ENCODE measurements around the gene PGBD1. TPM values are rescaled to one million over a fixed set of nuclear protein-coding genes. Genes with fewer than 3 reads are reported as not detected.

Gene PGBD1
- total RNA-seq, 3 donors from 2014 or later (not counting 1 experiment from before 2014, with no cell fraction given): 1.1 to 1.5 (median 1.1) TPM

- Histone ChIP-seq H3K36me3 (ENCODE audit: control insufficient read depth, insufficient read depth, low read length) (no peaks in the 10 kb centered on the region), H3K4me1 (ENCODE audit: control insufficient read depth, insufficient read depth, low read length) (peaks cover 6% of the 10 kb centered on the region), H3K4me3 (ENCODE audit: low read length) (no peak overlapping the region), H3K27me3 (ENCODE audit: control insufficient read depth, insufficient read depth, low read length) (no peaks in the 10 kb centered on the region), H3K27ac (ENCODE audit: low read length) (no peak overlapping the region), H3K9me3 (ENCODE audit: control insufficient read depth, insufficient read depth, low read length) (no peaks in the 10 kb centered on the region)
- peaks cover 13% of the 10 kb centered on the region for H3K36me3 Mint-ChIP-seq
- H3K4me3 Mint-ChIP-seq: peak overlapping the region; percentile 55
- H3K9me3 Mint-ChIP-seq: peaks cover 0 to 3% of the 10 kb centered on the region in 2 donors
- WGBS (ENCODE audit: insufficient coverage): 96% methylated on average over 2 of the region's 4 CpGs
- no peaks in the 10 kb centered on the region for H3K4me1 Mint-ChIP-seq
- ATAC-seq: no peak
- TF ChIP-seq CTCF (IDR thresholded peaks at IDR 0.05): no peak
- intact Hi-C loops (cut with micrococcal nuclease): loop anchor here (5.0 kb wide), 2 partner anchors 48 to 143 kb away; partner anchors contain the start of gene ZSCAN16
- no peak overlapping the region for H3K27ac Mint-ChIP-seq
- peaks cover 12 to 48% of the 10 kb centered on the region in 2 donors for H3K27me3 Mint-ChIP-seq (ENCODE audit: low read depth in 2 of 2)
- DNase-seq: no peak
Measured at GRCh38 chr6:28264834-28265401, 16.5 kb upstream of the PGBD1 start.

GRCh38 chr6:28266563-28266961, 14.8 kb upstream of the PGBD1 start:
- H3K9me3 Mint-ChIP-seq: no peaks in the 10 kb centered on the region
- no peak for TF ChIP-seq CTCF (IDR thresholded peaks at IDR 0.05)
- peaks cover 7 to 34% of the 10 kb centered on the region in 2 donors for H3K27me3 Mint-ChIP-seq (ENCODE audit: low read depth in 2 of 2)
- H3K27ac Mint-ChIP-seq: no peak overlapping the region
- intact Hi-C loops (cut with micrococcal nuclease): loop anchor here (2.0 to 5.0 kb wide), 3 partner anchors 49 to 144 kb away; partner anchors contain the start of gene ZSCAN16
- H3K36me3 Mint-ChIP-seq: peaks cover under 1% of the 10 kb centered on the region
- H3K4me1 Mint-ChIP-seq: no peaks in the 10 kb centered on the region
- peak overlapping the region; percentile 100 for H3K4me3 ChIP-seq (ENCODE audit: low read length)
- peaks cover 6% of the 10 kb centered on the region for H3K4me1 ChIP-seq (ENCODE audit: control insufficient read depth, insufficient read depth, low read length)
- 7% methylated on average over 2 of the region's 5 CpGs for WGBS (ENCODE audit: insufficient coverage)
- H3K27ac ChIP-seq (ENCODE audit: low read length): peak overlapping the region; percentile 90
- no peak overlapping the region for H3K4me3 Mint-ChIP-seq
- ATAC-seq (no peak), DNase-seq (no peak)
- no peaks in the 10 kb centered on the region for H3K27me3 ChIP-seq (ENCODE audit: control insufficient read depth, insufficient read depth, low read length)
- H3K9me3 ChIP-seq (ENCODE audit: control insufficient read depth, insufficient read depth, low read length): no peaks in the 10 kb centered on the region
- no peaks in the 10 kb centered on the region for H3K36me3 ChIP-seq (ENCODE audit: control insufficient read depth, insufficient read depth, low read length)

GRCh38 chr6:28266962-28267694, 14.2 kb upstream of the PGBD1 start, which contains the start of gene ZSCAN26:
TSS of gene ZSCAN26 (plus strand) at chr6:28267143. CDS start at chr6:28271920, 4,777 bp downstream.
- WGBS (ENCODE audit: insufficient coverage): under 1% methylated on average over 32 of the region's 32 CpGs
- Histone ChIP-seq H3K4me1 (ENCODE audit: control insufficient read depth, insufficient read depth, low read length) (peaks cover 6% of the 10 kb centered on the region), H3K27ac (ENCODE audit: low read length) (peak within 1 kb of the TSS; percentile 90), H3K27me3 (ENCODE audit: control insufficient read depth, insufficient read depth, low read length) (no peaks in the 10 kb centered on the region), H3K36me3 (ENCODE audit: control insufficient read depth, insufficient read depth, low read length) (peaks cover 2% of the 10 kb centered on the region), H3K9me3 (ENCODE audit: control insufficient read depth, insufficient read depth, low read length) (no peaks in the 10 kb centered on the region), H3K4me3 (ENCODE audit: low read length) (peak within 1 kb of the TSS; percentile 100)
- Mint-ChIP-seq H3K4me3 (no peak within 1 kb of the TSS), H3K27me3 (ENCODE audit: low read depth in 2 of 2) (peaks cover 5 to 28% of the 10 kb centered on the region in 2 donors), H3K4me1 (no peaks in the 10 kb centered on the region), H3K36me3 (no peaks in the 10 kb centered on the region), H3K9me3 (no peaks in the 10 kb centered on the region), H3K27ac (no peak within 1 kb of the TSS)
- ATAC-seq (peak; percentile 96 to 97 (median 96)), DNase-seq (peak; percentile 83 to 93)
- no peak for TF ChIP-seq CTCF (IDR thresholded peaks at IDR 0.05)
- intact Hi-C loops (cut with micrococcal nuclease): loop anchor here (1.0 to 5.0 kb wide), 5 partner anchors 15 to 145 kb away; partner anchors contain the start of genes ZKSCAN4 and ZSCAN16
